Right atrium auricular region (tissue), 2 donors: ENCODE results near the gene RNASE13. TPM values are rescaled to one million over a fixed set of nuclear protein-coding genes. Genes with fewer than 3 reads are reported as not detected.
A peak's percentile ranks its signal among the peaks of the same experiment; 100 is the strongest.

Source experiments
- DNase-seq: peaks from one replicate; pipeline ENCODE4 v3.0.0-alpha.2; 2019; ENCODE audit warnings: low spot score
- H3K27ac ChIP-seq, 2 donors: fragments of 200-600 bp; sonication (generic); 1 replicate in 1 of 2; 2 replicates in 1 of 2; pipeline ENCODE4 v1.5.1; 2016 to 2019
- H3K27me3 ChIP-seq, 2 donors: fragments of 200-600 bp; sonication (generic); one replicate each; pipeline versions ENCODE4 v1.5.1 to v1.6.0; 2017 to 2019
- H3K36me3 ChIP-seq: fragments of 200-600 bp; sonication (generic); one replicate; pipeline ENCODE4 v1.5.1; 2016
- H3K4me1 ChIP-seq, 2 donors: fragments of 200-600 bp; sonication (generic); one replicate each; pipeline versions ENCODE4 v1.5.1 to v1.6.0; 2017 to 2019
- H3K4me3 ChIP-seq, 2 donors: fragments of 200-600 bp; sonication (generic); 1 replicate in 1 of 2; 2 replicates in 1 of 2; pipeline ENCODE4 v1.5.1; 2017 to 2019; ENCODE audit warnings: mild to moderate bottlenecking in 1 of 2, moderate library complexity in 1 of 2
- H3K9me3 ChIP-seq, 2 donors: fragments of 200-600 bp; sonication (generic); one replicate each; pipeline ENCODE4 v1.5.1; 2019
- CTCF ChIP-seq, 2 donors: fragments of 200-600 bp; sonication (generic); IDR thresholded peaks; one replicate each; pipeline ENCODE4 v1.5.1; 2019; ENCODE audit warnings: antibody characterized with exemption in 2 of 2
- total RNA-seq, 2 donors: library from RNA; depleted of rRNA; stranded (reverse); fragments of >200 nt; gene quantifications; one replicate each; pipeline ENCODE4 v1.1.0, GENCODE V29; 2016

RNASE13 gene
- total RNA-seq, 2 donors from 2014 or later = not detected

GRCh38 chr14:20999591-20999990 is 35.0 kb downstream of the RNASE13 start:
- no peak for TF ChIP-seq CTCF (IDR thresholded peaks at IDR 0.05)
- no peak overlapping the region for H3K4me3 ChIP-seq
- H3K9me3 ChIP-seq = no peaks in the 10 kb centered on the region
- H3K4me1 ChIP-seq = no peaks in the 10 kb centered on the region
- peaks cover 27% of the 10 kb centered on the region for H3K36me3 ChIP-seq
- DNase-seq = no peak
- no peak overlapping the region for H3K27ac ChIP-seq
- H3K27me3 ChIP-seq = no peaks in the 10 kb centered on the region

- no peaks in the 10 kb centered on the region for H3K9me3 ChIP-seq
- DNase-seq = peak; percentile 79
- peaks cover 34% of the 10 kb centered on the region for H3K36me3 ChIP-seq
- peak within 1 kb of the TSS in 1 of 2 donors; percentile 47 for H3K27ac ChIP-seq
- H3K4me3 ChIP-seq = no peak within 1 kb of the TSS
- no peak for TF ChIP-seq CTCF (IDR thresholded peaks at IDR 0.05)
- no peaks in the 10 kb centered on the region for H3K27me3 ChIP-seq
- no peaks in the 10 kb centered on the region for H3K4me1 ChIP-seq
These were observed 35.8 kb downstream of the RNASE13 start, which contains the start of gene SLC39A2 for GRCh38 chr14:20998674-20999366. Gene SLC39A2 (plus strand): TSS chr14:20999293. CDS start chr14:20999447, 154 bp downstream.

- H3K4me1 ChIP-seq = no peaks in the 10 kb centered on the region
- TF ChIP-seq CTCF (IDR thresholded peaks at IDR 0.05) = no peak
- H3K9me3 ChIP-seq = no peaks in the 10 kb centered on the region
- no peak overlapping the region for H3K4me3 ChIP-seq
- no peak for DNase-seq
- peaks cover 41% of the 10 kb centered on the region for H3K36me3 ChIP-seq
- H3K27me3 ChIP-seq = no peaks in the 10 kb centered on the region
- H3K27ac ChIP-seq = no peak overlapping the region
These were observed 36.5 kb downstream of the RNASE13 start for GRCh38 chr14:20998139-20998538.

DNA sequence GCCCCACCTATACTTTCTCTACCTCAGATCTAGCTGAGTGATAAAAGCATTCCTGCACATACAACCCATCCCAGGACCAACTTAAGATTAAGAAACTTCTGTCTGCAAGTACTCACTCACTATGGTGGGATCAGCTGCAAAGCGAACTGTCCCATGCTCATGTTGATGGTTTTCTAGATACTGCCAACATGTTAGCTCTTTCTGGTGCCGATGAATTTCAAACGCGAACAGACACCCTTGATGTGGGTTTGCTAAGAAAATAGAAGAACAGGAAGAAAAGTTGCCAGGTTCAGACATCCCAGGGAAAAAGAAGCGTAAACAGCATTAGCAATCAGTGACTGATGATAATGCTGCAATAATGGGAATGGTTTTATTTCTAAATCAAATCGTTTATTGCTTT is 37.0 kb downstream of the RNASE13 start:
- H3K36me3 ChIP-seq = peaks cover 47% of the 10 kb centered on the region
- no peak overlapping the region for H3K4me3 ChIP-seq
- H3K9me3 ChIP-seq = no peaks in the 10 kb centered on the region
- H3K4me1 ChIP-seq = no peaks in the 10 kb centered on the region
- no peak for TF ChIP-seq CTCF (IDR thresholded peaks at IDR 0.05)
- H3K27ac ChIP-seq = no peak overlapping the region
- H3K27me3 ChIP-seq = no peaks in the 10 kb centered on the region
- no peak for DNase-seq

- no peak overlapping the region for H3K27ac ChIP-seq
- peaks cover 0 to under 1% of the 10 kb centered on the region in 2 donors for H3K4me1 ChIP-seq
- H3K4me3 ChIP-seq = no peak overlapping the region
- H3K27me3 ChIP-seq = no peaks in the 10 kb centered on the region
- no peaks in the 10 kb centered on the region for H3K9me3 ChIP-seq
- peaks cover 52% of the 10 kb centered on the region for H3K36me3 ChIP-seq
- no peak for TF ChIP-seq CTCF (IDR thresholded peaks at IDR 0.05)
- DNase-seq = no peak
These were observed 37.5 kb downstream of the RNASE13 start for GRCh38 chr14:20997115-20997514.

DNA sequence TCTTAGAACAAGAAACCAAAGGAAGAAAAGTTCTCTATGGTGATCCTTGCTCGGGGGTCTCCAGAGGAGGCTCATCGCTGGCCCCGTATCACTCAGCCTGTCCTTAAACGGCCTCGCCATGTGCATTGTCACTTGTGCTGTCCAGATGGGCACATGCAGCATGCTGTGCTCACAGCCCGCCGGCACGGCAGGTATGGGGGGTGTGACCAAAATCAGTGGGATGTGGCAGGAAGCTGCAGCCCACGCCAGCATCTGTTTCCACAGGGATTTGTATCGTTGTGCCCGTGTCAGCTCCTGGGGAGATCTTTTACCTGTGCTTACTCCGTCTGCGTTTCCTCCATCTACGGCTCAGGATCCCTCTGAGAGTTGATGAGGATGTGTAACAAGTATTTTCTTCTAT is 38.1 kb downstream of the RNASE13 start:
- Histone ChIP-seq H3K27me3 (no peaks in the 10 kb centered on the region), H3K36me3 (peaks cover 56% of the 10 kb centered on the region), H3K27ac (no peak overlapping the region), H3K4me3 (no peak overlapping the region), H3K9me3 (no peaks in the 10 kb centered on the region), H3K4me1 (peaks cover 0 to 6% of the 10 kb centered on the region in 2 donors)
- DNase-seq = no peak
- no peak for TF ChIP-seq CTCF (IDR thresholded peaks at IDR 0.05)
